ENCODE data around the gene HES4. TPM values are rescaled to one million over a fixed set of nuclear protein-coding genes. Genes with fewer than 3 reads are reported as not detected.

The HES4 gene
- total RNA-seq, 1 experiment from 2014 or later = 10.6 TPM

DNA sequence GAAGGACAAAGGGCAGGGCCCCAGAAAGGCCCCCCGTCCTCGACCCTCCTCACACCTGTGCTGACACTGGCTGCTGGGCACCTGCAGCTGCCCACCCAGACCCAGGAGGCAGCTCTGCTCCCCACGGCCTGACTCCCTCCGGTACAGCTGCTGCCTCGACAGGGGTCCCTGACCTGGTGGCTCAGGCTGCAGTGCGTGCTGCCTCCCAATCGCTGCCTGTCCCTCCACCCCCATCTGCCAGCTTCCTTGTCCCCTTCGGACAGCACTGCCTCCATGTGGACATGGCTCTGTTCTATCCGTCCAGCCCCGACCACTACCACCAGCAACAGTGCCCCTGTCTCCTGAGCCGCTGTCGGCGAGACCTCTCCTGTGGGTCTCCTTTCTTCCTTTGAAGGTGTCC lies 45.0 kb downstream of the HES4 start:
- no peak for DNase-seq (ENCODE audit: extremely low read depth, low read depth)

DNA sequence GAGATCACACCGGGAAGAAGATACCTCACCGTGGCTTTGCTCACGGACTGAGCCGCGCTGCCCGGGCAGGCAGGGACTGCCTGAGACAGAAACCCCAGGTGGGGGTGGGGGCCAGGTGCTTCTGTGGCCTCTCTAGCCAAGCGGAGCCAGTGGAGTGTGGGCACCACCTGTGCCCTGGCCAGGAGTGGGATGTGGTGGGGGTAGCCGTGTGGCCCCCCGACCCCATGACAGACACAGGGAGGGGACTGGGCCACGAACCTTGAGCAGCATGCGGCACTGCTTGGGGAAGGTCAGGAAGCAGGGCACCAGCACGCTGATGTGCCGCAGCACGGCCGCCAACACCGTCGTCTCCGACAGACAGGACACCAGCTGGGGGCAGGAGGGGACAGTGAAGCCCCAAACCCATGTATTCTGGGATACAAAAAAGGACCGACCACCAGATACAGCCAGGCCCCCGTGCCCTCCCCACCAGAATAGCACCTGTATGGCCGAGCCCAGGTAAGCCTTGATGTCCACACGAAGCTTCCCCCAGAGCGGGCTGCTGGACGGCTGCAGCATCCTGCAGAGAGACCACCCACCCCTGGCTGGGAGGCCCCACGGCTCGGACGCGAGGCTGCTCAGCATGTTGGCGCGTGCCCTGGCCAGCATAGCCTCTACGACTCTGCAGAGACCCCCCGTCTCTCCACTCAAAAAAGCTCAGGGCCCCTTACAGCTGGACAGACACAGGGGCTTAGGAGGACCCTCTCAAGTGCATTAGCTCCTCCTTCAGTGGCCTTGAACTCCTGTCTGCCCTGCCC lies 46.2 kb downstream of the HES4 start:
- DNase-seq (ENCODE audit: extremely low read depth, low read depth) = no peak

DNA sequence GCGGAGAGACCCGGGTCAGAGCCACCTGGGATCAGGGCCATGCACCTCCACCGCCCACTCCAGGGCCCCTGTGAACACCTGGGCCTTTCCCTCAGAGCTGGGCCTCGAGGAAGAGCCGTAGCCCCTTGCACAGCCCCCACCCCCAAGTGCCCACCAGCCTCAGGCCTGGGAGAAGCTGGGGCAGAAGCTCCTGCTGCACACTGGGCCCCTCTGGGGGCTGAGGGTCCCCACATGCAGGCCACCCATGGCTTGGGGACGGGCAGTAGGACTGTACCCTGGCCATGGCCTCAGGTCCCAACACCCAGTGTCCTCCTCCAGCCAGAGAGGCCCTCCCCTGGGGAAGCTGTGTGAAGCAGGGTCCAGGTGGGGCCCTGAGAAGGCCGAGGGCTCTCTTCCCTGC lies 47.3 kb downstream of the HES4 start:
- no peak for DNase-seq (ENCODE audit: extremely low read depth, low read depth)

DNA sequence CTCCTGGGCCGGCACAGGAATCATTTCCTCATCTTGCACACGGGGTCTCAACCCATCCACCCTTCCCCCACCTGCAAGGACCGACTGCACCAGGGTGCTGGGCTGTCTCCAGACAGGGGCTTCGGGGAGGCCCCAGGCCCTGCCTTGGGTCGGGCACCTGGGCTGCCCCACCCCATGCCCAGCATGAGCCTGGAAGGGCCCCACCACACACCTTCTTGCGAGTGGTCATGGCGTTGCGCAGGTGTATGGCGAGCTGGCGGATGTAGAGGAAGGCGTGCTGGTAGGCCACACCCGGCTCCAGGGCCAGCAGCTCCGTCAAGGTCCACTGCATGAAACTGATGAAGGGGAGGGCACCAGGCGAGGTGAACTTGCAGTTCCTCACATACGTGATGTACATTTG lies 47.7 kb downstream of the HES4 start:
- DNase-seq (ENCODE audit: extremely low read depth, low read depth) = no peak

DNA sequence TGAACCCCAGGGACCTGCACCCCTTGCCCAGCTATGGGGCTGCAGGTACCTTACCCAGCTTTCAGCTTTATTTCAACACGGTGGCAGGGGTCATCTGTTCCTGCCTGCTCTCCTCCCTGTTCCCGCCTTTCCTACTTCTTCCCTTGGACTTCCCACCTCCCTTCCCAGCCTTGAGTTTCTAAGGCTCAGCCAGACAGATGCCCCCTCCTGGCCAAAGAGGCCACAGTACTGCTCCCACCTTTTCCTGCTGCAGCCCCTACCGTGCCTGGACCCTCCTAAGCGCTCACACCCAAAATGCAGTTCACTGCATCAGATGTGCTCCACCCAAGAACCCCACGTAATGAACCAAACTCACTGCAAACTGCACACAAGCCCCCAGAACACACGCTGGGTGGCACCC lies 48.5 kb downstream of the HES4 start:
- no peak for DNase-seq (ENCODE audit: extremely low read depth, low read depth)

DNA sequence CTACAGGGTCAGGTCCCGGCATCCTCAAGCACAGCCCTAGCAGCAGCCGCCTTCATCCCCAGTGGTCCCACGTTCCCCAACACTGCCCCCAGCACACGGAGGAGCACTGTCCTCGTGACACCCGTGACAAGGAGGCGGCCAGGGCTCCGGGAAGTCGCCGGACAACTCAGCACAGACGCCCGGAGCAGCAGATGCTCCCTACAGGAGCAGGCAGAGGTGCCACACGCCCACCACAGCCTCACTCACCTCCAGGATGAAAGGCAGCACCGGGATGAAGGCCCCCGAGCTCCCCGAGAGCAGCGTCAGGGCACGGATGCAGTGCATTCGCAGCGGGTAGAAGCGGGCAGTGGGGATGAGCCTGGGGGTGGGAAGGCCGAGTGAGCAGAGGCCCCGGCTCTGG lies 49.0 kb downstream of the HES4 start:
- no peak for DNase-seq (ENCODE audit: extremely low read depth, low read depth)

DNA sequence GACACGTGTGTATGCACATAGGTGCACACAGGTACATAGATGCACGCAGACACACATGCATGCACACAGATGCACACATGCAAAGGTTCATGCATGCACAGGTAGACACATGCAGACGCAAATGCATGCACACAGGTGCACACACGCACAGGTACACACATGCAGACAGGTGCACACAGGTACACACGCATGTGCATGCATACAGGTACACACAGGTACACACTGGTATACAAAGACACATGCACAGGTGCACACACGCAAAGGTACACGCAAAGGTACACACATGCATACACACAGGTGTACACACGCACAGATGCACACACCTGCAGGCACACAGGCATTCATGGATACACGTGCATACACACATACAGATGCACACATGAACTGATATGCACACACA lies 49.6 kb downstream of the HES4 start:
- no peak for DNase-seq (ENCODE audit: extremely low read depth, low read depth)

Small RNAs within 50 kb of the gene (small RNA-seq; reads per million reads assigned to genes)
- 0 reads per million in 2 experiments for gene AL645608.3

Other genes with a start within 250 kb of the HES4 start
- 1.4 and 4.9 TPM in 2 replicates for gene SAMD11, start 76.2 kb downstream of the HES4 start, total RNA-seq (2014; rRNA removed; shearing (Covaris generic))
- 98.5 and 99.0 TPM in 2 replicates for gene NOC2L, start 40.8 kb downstream of the HES4 start, total RNA-seq (2014; rRNA removed; shearing (Covaris generic))
- gene KLHL17, start 39.5 kb downstream of the HES4 start, total RNA-seq (2014; rRNA removed; shearing (Covaris generic)) = 7.2 and 10.1 TPM in 2 replicates
- gene PLEKHN1, start 33.6 kb downstream of the HES4 start, total RNA-seq (2014; rRNA removed; shearing (Covaris generic)) = 0.43 and 0.84 TPM in 2 replicates
- not detected in 2 replicates for gene PERM1, start 18.0 kb downstream of the HES4 start, total RNA-seq (2014; rRNA removed; shearing (Covaris generic))
- 5.3 TPM in 2 replicates for gene ISG15, start 13.4 kb upstream of the HES4 start, total RNA-seq (2014; rRNA removed; shearing (Covaris generic))
- 37.8 and 48.0 TPM in 2 replicates for gene AGRN, start 20.0 kb upstream of the HES4 start, total RNA-seq (2014; rRNA removed; shearing (Covaris generic))
- 0.20 TPM in 1 of 2 replicates, not detected in the other for gene RNF223, start 74.2 kb upstream of the HES4 start, total RNA-seq (2014; rRNA removed; shearing (Covaris generic))
- gene C1orf159, start 116.0 kb upstream of the HES4 start, total RNA-seq (2014; rRNA removed; shearing (Covaris generic)) = 3.9 and 5.5 TPM in 2 replicates
- not detected in 2 replicates for gene TTLL10, start 173.8 kb upstream of the HES4 start, total RNA-seq (2014; rRNA removed; shearing (Covaris generic))
- gene TNFRSF18, start 206.5 kb upstream of the HES4 start, total RNA-seq (2014; rRNA removed; shearing (Covaris generic)) = not detected in 2 replicates
- not detected in 2 replicates for gene TNFRSF4, start 214.1 kb upstream of the HES4 start, total RNA-seq (2014; rRNA removed; shearing (Covaris generic))
- gene SDF4, start 231.9 kb upstream of the HES4 start, total RNA-seq (2014; rRNA removed; shearing (Covaris generic)) = 81.0 and 83.6 TPM in 2 replicates
- 15.6 and 17.5 TPM in 2 replicates for gene B3GALT6, start 232.1 kb upstream of the HES4 start, total RNA-seq (2014; rRNA removed; shearing (Covaris generic))
- gene C1QTNF12, start 246.6 kb upstream of the HES4 start, total RNA-seq (2014; rRNA removed; shearing (Covaris generic)) = 1.3 TPM in 1 of 2 replicates, not detected in the other